Effector CD8-positive, alpha-beta T cell (primary cell): ENCODE data around the gene IFI16.
"Not testable (repeated sequence)": the region's sequence is repeated elsewhere in the genome, so short reads cannot be mapped to it uniquely, and the experiment has no call there.

Experiments used
- DNase-seq: peaks from one replicate; lab custom pipeline; 2025; lab: John Stamatoyannopoulos, UW
- total RNA-seq, 4 experiments: gene quantifications; one replicate each; lab custom pipeline; 2026; lab: John Stamatoyannopoulos, UW

Gene IFI16
- total RNA-seq: 182 to 282 (median 223) reads per million in 4 experiments

DNA sequence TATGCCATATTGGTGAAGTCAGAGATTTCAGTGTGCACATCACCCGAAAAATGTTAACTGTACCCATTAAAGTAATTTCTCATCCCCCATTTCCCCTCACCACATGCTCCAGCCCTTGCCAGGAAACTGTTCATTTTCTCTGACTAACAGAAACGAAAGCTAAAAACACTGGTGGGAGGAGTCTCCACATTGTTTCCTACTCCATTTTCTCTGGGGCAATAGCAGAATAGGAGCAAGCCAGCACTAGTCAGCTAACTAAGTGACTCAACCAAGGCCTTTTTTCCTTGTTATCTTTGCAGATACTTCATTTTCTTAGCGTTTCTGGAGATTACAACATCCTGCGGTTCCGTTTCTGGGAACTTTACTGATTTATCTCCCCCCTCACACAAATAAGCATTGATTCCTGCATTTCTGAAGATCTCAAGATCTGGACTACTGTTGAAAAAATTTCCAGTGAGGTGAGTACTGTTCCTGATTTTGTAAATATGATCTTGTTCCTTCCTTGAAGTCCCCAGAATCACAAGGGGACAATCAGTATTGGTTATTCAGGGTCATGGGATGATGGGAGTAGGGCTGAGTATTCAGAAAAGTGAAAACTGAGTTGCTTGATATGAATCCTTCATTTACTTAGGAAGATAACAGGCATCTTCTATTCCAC, at the start of gene IFI16:
Gene IFI16, plus strand, starts transcription at position 204 of the 658 bp plus-strand sequence. CDS start 4,774 bp downstream, outside the sequence.
- DNase-seq: no peak

DNA sequence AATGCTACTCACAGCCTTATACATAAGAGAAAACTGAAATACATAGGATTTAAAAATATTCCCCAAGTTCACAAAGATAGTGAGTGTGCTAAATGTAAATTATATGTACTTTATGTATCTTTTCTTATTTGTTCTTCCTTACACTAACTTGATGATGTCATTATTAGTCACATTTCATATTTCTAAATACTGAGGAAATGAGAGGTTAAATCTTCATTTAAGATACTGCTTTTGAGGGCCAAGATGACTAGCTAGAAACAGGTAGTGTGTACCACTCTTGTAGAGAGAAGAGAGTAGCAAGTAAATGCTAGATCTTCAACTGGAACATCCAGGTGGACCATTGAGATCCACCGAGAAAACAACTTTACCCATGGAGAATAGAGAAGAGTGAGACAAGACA, 48.5 kb upstream of the IFI16 start:
- no peak for DNase-seq

DNA sequence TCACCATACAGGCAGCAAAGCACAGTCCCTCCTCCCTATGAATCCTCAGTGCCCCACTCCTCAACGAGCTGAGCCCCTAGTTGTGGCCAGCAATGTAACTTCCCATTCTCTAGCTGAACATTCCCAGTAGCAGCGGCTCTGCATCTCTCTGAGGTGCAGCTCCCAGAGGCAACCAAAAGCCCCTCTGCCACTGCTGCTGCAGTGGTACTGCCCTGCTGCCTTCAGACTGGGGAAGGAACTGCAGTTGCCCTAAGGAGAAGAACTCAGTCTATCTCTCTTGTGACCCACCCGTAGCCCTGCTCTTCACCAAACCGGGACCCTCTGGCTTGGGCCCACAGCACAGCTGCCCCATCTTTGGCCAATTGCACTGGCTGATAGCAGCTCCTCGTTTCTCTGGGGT, 46.7 kb upstream of the IFI16 start:
- no peak for DNase-seq

DNA sequence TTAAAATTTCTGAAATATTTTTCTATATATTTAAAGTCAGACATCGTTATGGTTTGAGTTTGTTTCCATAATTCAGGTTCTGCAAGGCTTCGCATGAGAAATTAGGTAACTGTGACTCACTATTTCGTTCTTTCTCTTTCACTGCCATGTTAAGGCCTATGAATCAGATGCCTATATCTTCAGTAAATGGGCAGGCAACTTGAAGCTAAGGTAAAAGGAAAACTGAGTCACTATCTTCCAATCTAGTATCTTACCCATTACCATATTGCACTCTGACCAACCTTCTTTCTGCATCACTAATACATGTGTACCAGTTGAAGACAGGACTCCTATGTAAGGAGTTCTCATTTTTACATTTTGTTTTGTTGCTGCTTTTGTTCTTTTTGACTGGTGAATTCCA, 40.5 kb upstream of the IFI16 start:
- DNase-seq: no peak

DNA sequence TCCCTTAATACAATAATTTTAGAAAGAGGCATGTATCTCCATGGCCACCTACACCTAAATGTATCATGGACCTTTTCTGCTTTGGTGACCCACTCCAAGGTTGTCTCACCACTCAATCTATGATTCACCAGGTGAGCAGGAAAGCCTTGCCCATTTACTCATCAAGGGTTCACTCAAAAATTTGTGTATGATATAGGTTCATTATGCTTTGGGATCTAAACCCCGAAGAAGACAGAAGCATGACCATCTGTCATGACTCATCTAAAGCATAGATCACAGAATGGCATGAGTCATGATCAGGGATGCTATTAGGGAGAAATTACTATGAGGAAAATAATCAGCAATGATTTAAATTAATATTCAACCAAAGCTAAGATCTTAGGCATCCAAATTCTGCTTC, 39.9 kb upstream of the IFI16 start:
- DNase-seq: no peak

DNA sequence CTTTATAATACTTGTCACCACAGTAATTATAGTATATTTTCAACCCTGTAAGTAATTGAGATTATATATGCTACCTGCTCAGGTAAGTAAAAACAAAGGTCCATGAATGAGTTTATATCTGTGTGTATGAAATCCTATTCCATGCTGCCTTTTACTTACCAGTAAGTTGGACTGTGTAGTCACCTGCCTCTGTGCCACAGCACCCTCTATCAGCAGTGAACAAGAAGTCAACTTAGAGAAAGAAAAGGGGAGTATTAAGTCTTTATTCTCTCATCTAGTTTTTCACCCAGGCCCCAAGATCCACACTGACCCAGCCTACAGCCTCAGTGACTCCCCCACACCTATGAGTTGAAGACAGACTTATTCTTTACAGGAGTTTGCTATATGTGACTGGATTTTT, 36.9 kb upstream of the IFI16 start:
- no peak for DNase-seq

DNA sequence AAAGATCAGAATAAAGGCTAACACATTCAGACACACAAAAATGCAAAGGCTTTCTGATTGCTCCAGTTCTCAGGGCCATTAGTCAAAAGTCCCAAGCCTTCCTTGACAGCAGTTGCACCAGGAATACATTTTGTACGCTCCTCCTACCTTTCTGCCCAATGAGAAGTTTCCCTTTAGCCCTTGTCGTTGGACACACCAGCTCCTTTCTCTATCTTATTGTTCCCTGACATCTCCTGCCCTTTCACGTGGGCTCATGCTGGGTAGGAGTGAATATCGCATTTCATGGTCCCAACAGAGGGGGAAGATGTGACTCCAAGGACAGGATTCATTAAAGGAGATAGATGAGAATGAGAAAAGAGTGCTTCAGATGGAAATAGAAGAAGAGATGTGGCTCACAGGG, 33.5 kb upstream of the IFI16 start:
- DNase-seq: no peak

DNA sequence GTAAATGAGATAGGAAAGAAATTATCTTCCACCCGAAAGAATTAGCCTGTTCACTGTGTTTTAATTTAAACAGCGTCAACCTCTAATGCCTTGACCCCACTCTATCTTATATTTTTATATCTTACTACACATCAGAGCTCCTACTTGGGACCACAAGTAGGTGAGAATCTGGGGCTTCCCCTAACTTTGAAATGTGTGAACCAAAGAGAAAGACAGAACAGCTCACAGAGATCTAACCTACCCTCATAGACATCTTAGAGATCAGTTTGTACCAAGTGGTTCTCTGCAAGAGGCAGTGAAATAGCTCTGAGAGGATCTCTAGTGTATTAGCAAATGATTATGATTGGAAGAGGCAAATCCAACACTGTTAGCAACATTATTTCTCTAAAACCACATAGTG, 31.0 kb upstream of the IFI16 start:
- DNase-seq: no peak

DNA sequence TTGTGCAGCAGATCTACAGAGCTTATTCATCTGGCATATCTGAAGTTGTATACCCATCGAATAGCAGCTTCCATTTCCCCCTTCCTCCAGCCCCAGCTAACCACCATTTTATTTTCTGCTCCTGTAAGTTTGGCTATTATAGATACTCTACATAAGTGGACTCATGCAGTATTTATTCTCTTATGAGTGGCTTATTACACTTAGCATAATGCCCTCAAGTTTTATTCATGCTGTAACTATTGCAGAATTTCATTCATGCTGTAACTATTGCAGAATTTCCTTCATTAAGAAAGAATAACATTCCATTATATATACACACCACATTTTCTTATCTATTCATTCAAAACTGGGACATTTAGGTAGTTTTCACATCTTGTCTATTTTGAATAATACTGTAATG, 30.5 kb upstream of the IFI16 start:
- no peak for DNase-seq

DNA sequence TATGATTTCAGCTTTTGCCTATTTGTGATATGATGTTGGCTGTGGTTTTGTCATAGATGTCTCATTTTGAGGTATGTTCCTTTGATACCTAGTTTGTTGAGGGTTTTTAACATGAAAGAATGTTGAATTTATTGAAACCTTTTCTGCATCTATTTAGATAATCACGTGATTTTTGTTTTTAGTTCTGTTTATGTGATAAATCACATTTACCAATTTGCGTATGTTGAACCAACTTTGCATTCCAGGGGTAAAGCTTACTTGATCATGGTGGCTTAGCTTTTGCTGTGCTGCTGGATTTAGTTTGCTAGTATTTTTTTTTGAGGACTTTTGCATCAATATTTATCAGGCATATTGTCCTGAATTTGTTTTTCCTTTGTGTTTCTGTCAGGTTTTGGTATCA, 26.5 kb upstream of the IFI16 start:
- no peak for DNase-seq

DNA sequence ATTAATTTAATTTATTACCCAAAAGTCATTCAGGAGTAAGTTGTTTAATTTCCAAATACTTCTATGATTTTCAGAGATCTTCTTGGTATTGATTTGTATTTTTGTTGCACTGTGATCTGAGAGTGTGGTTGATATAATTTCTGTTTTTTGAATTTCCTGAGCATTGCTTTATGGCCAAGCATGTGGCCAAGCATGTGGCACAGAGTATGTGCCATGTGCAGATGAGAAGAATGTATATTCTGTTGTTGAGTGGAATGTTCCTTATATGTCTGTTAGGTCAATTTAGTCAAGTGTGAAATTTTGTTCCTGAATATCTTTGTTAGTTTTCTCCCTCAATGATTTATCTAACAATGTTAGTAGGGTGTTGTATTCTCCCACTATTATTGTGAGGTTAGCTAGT, 25.3 kb upstream of the IFI16 start:
- no peak for DNase-seq

DNA sequence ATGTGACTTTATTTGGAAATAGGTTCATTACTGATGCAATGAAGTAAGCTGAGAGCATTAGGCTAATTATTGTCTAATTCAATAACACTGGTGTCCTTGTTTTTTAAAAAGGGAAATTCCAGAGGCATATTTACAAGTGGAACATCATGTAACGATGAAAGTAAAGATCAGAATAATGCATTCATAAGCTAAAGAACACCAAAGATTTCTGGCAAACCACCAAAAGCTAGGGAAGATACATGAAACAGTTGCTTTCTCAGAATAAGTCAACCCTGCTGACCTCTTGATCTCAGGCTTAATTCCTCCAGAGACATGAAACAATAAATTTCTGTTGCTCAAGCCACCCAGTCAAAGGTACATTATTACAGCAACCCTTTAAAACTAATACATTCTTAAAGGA, 20.3 kb upstream of the IFI16 start:
- no peak for DNase-seq

DNA sequence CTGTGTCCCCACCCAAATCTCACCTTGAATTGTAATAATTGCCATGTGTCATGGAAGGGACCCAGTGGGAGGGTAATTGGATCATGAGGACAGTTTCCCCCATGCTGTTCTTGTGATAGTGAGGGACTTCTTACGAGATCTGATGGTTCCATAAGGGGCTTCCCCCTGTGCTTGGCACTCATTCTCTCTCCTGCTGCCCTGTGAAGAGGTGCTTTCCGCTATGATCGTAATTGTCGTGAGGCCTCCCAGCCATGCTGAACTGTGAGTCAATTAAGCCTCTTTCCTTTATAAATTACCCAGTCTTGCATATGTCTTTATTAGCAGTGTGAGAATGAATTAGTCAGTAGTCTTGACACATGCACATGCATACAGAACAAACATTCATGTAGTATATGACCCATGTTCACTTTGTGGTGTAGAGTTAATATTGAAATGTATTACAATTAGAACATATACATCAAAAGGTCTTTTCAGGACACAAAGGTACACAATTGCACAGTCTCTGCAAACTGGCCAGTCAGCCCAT, 16.9 kb upstream of the IFI16 start:
- no peak for DNase-seq

DNA sequence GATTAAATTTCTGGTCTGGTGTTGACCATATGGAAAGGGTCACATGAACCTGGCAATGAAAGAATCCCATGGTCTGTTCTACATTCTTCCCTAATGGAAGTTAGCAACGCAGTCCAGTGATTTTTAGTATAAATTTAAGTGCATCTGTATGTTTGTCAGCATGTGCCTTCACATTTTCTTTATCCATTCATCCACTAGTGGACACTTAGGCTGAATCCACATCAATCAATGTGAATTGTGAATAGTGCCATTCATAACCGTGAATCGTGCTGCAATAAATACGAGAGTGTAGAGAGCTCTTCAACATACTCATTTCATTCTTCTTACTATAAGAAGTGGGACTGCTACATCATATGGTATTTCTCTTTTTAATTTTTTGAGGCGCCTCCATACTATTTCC, 12.7 kb upstream of the IFI16 start:
- DNase-seq: no peak

DNA sequence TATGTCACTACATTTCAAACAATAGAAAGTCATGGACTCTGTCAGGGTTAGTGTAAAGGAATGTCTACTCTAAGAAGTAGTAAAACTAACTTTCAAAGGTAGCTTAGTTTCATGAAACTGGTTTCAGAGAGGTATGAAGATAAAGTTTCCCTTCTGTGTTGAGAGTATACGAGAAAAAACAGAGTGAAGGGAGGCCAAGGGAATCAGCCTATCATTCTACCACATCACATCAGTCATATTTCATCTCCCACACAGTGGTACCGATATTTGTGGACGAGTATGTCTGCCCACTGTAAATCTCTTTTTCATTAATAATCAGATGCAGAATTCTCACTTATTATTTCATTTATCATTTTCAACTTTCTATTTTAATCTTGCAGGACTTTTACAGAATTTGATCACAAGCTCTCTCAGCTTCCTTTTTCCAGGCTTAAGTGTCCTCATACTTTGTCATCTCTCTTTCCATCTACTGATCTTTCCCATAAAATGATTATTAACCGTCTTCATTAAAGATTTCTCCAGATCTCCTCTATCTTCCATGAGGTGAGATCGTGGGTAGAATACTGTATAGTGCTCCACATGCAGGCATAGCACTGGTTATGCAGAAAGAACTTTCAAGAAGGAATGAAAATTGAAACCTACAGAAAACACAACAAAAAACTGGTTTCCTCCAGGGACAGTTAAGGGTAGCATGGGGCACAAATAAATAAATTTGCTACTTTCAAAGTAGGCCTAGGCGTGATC, 11.5 kb upstream of the IFI16 start:
- no peak for DNase-seq

DNA sequence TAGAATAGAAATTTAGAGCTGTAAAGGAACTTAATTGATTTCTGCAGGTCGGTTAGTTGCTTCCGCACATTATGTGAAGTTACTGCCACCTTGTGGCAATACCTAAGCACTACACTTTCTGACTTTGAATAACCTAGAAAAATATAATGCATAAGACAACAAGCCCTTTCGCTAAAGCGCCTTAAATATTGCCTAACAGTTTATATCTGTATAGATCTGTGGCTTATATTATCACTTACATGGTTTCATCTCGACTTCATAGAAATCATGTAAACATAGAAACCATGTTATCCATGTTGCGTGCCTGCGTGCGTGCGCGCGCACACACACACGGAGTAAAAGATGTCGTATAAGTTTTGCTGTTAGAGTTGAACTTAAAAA, 10.9 kb upstream of the IFI16 start:
- DNase-seq: no peak

DNA sequence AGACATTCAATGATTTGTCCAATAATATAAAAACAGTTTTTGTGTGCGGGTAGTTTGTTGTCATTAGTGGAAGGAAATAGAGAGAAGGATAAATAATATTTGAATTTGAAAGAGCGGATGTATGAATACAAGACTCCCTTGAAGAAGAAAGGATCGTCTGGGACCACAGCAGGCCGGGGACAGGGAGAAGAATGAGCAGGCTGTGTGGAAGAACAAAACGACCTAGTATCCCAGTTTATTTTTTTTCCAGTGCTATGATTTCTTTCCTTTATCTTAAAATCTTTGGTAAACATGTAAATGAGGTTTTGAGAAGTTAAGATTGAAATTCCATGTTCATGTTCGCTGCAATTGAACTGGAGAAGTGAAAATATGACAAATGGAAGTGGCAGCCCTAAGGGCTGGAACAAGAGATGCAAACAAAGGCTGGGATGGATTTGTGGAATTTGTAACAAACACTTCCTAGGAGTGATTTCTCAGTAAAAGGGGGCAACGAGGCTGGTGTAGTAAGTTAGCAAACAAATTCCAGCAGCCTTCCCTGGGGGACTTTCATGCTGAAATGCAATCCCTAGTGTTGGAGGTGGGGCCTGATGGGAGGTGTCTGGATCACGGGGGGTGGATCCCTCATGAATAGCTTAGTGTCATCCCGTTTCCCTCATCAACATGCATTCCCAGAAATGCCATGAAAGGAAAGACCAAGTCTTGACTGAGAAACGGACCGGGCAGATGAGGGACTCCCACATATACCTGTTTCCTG, 10.2 kb upstream of the IFI16 start:
- no peak for DNase-seq

DNA sequence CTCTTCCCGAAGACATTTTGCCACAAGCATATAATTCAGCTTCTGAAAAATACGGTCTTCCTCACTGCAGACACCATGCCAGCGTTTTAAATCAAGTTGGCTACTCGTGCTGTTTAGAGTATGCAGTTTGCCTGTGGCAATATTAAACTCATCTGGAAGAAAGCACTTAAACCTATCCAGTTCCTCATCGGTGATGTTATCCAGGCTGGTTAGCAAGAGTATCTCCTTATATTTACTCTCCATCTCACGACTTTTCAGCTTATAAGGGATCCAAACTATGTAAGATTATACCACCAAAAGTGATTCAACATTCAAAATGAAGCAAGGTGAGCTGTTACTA, 9.7 kb upstream of the IFI16 start:
- no peak for DNase-seq

DNA sequence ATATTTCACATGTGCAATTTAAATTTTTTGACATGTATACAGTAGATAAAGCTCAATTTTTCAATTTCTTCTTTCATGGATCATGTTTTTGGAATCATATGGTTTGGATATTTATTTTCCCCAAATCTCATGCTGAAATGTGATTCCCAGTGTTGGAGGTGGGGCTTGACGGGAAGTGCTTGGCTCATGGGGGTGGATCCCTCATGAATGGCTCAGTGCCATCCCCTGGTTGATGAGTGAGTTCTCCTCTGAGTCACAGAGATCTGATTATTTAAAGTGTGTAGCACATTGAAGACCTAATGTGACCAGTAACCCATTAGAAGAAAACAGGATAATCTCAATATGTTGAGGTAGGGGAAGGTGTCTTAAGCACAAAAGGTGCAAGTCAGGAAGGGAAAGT, 9.1 kb upstream of the IFI16 start:
- no peak for DNase-seq

DNA sequence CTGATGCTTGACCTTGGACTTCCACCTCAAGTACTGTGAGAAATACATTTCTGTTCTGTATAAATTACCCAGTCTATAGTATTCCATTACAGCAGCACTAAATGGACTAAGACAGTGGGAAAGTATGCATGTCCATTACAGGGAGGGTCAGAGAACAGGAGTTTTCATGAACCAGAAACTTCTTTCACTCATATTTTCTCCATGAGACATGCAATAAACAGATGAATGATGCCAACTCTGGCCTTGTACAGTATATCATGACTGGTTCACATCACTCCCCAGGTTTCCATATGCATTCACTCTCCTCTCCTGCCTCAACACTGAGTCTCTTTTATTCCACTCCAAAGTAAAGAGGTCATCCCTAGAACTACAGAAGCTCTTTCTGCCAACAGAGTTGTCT, 4.5 kb upstream of the IFI16 start:
- DNase-seq: no peak

DNA sequence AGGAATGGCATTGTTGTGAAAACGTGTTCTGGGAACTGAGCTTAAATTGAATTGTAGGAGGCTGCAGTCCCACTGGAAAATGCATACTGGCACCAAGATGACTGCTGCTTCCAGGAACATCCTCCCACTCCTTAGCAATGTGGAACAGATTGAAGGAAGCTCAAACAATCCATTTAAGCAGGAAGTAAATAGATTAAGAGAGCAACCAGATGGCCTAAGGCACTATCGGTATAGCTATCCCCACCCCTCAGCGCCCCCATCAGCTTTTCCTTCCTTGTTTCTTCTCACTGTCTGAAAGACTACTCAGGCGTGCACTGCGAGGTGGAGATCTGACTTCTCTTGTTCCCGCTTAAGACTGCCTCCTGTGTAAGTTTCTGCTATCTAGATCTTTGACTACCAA, 4.0 kb upstream of the IFI16 start:
- DNase-seq: no peak

DNA sequence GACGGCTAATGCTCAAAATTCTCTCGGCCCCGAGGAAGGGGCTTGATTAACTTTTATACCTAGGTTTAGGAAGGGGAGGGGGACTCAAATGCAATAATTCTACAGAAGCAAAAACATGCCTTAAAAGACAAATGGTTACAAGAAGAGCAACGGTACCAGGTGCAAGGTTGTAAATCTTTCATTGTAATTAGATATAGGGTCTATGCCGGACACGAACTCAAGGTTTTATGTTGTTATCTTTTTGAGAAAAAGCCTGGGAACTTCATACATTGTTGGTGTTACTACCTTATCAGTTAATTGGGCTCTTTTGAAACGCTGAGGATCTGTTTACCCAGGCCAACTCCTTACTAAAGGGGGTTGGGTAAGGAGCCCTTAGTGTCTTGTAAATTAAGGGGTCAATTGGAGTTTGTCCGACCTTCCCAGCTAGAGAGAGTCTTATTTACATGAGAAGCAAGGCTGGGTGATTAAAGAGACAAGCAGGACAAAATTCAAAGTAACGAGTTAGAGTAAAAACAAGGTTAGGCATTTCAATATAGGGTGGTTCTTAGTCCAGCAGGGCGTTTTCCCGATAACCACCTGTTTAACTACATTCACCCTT, 3.4 kb upstream of the IFI16 start:
- not testable (repeated sequence) for DNase-seq

DNA sequence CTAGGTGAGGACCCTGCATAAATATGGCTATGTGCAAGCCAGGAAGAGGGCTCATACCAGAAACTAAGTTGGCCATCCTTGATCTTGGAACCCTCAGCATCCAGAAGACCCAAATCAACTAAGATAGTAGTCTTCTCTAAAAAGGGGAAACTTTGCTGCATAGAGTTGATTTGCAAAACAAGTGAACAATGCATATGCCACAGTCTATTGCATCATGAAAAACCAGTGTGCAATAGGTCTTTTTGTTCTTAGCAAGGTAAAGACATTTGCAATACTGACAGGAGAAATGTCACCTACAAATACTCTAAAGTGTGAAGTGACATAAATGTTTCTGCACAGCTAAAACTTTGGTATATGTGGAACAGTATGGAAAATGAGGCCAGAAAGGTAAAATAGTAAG, 2.0 kb upstream of the IFI16 start:
- no peak for DNase-seq
